Lung (tissue), 12 donors: Measurements from ENCODE around the gene APOBEC3G. TPM values are rescaled to one million over a fixed set of nuclear protein-coding genes. Genes with fewer than 3 reads are reported as not detected.

Experiments
- ATAC-seq: fragments of 200-7000 bp; cut with Tn5 transposase; one replicate; pipeline ENCODE4 v1.9.1; 2020; ENCODE audit warnings: moderate number of reproducible peaks; ENCODE audit not compliant: insufficient read depth, low FRiP score
- DNase-seq, 3 donors: peaks; one replicate each; pipeline ENCODE4 v3.0.0-alpha.2; 2013 to 2017
- H3K27ac ChIP-seq, 2 donors: one replicate each; pipeline ENCODE4 v1.5.1; 2013; ENCODE audit warnings: mild to moderate bottlenecking in 2 of 2, moderate library complexity in 2 of 2, control low read depth in 1 of 2, inconsistent platforms in 1 of 2, low read depth in 1 of 2, low read length in 1 of 2
- H3K27me3 ChIP-seq, 3 donors: one replicate each; pipeline ENCODE4 v1.5.1; 2013; ENCODE audit warnings: low read length in 2 of 3; ENCODE audit not compliant: control insufficient read depth in 3 of 3, insufficient read depth in 3 of 3
- H3K36me3 ChIP-seq, 4 donors: one replicate each; pipeline ENCODE4 v1.5.1; 2013; ENCODE audit warnings: low read length in 4 of 4, mild to moderate bottlenecking in 1 of 4, moderate library complexity in 1 of 4; ENCODE audit not compliant: control insufficient read depth in 4 of 4, insufficient read depth in 4 of 4
- H3K4me1 ChIP-seq, 5 donors: one replicate each; pipeline ENCODE4 v1.5.1; 2013; ENCODE audit warnings: low read length in 5 of 5, mild to moderate bottlenecking in 2 of 5, moderate library complexity in 1 of 5; ENCODE audit not compliant: control insufficient read depth in 5 of 5, insufficient read depth in 5 of 5
- H3K4me3 ChIP-seq: one replicate; pipeline ENCODE4 v1.5.1; 2013; ENCODE audit warnings: mild to moderate bottlenecking, control low read depth, moderate library complexity
- H3K9ac ChIP-seq, 2 donors: one replicate each; pipeline ENCODE4 v1.5.1; 2013; ENCODE audit warnings: low read length in 2 of 2, control low read depth in 1 of 2; ENCODE audit not compliant: insufficient read depth in 1 of 2
- H3K9me3 ChIP-seq, 4 donors: one replicate each; pipeline ENCODE4 v1.5.1; 2013; ENCODE audit warnings: low read length in 3 of 4, mild to moderate bottlenecking in 1 of 4, moderate library complexity in 1 of 4; ENCODE audit not compliant: control insufficient read depth in 4 of 4, insufficient read depth in 3 of 4
- CTCF ChIP-seq: IDR thresholded peaks from 2 replicates; pipeline ENCODE4 v1.5.1; 2012; ENCODE audit warnings: mild to moderate bottlenecking; ENCODE audit errors: control extremely low read depth, extremely low read depth
- WGBS, 2 donors: extraction: QIAGEN DNeasy Blood & Tissue Kit; methylation state at CpG; one replicate each; pipeline ENCODE4 v1.1.7; 2013; 5-methylcytosine and 5-hydroxymethylcytosine counted together
- polyA plus RNA-seq, 2 donors: library from polyadenylated mRNA; stranded (reverse); fragments of 200-250 nt; gene quantifications; one replicate each; pipeline ENCODE4 v1.2.1, GENCODE V29; 2013
- total RNA-seq, 2 donors: library from RNA; depleted of rRNA in 1 of 2; stranded (reverse); fragments of >200 nt in 1 of 2; gene quantifications; one replicate each; pipeline ENCODE4 v1.2.1, GENCODE V29; 2014 to 2021
- donor health status: control.
- donor health status: control.
- donor health status: Bipolar disorder and iron deficiency.
- donor health status: healthy.
- donor health status: DM: yes; HTN: yes; CAD: no.

The APOBEC3G gene
- total and polyA plus RNA-seq, 4 donors, result 6.5 to 15.5 (median 14.0) TPM

DNA sequence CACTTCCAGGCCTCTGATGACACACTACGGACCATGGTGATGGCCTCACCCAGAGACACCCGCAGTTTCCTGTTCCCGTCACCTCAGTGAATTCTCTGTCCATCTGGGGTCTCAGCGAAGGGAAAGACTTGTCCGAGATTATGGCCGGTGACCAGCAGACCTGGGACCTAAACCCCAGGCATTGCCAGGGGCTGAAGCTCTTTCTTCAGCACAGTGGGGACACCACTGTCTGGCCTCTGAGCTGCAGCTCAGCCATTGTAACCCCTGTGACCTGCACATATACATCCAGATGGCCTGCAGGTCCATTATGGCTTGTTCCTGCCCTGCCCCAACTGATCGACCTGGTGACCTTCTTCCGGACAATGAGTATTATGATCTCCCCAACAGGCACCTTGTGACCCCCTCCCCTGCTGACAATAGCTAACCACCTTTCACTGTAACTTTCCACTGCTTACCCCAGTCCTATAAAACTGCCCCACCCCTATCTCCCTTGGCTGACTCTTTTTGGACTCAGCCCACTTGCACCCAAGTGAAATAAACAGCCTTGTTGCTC lies 53.2 kb downstream of the APOBEC3G start:
- ATAC-seq, result no peak
- H3K27ac ChIP-seq, result no peak overlapping the region
- peaks cover 0 to 21% (median 0%) of the 10 kb centered on the region in 4 donors for H3K36me3 ChIP-seq
- no peak for DNase-seq
- no peak overlapping the region for H3K9ac ChIP-seq
- H3K27me3 ChIP-seq, result no peaks in the 10 kb centered on the region
- 82 to 89% methylated on average over 8 of the region's 8 CpGs for WGBS, 2 donors
- no peak for TF ChIP-seq CTCF
- H3K4me1 ChIP-seq, result peaks cover 0 to 8% (median 0%) of the 10 kb centered on the region in 5 donors
- no peak overlapping the region for H3K4me3 ChIP-seq
- peaks cover 0 to 4% (median 0%) of the 10 kb centered on the region in 4 donors for H3K9me3 ChIP-seq

- peak; percentile 39 to 44 (median 43) for DNase-seq
- H3K9ac ChIP-seq, result no peak overlapping the region
- peaks cover 0 to 21% (median 0%) of the 10 kb centered on the region in 4 donors for H3K36me3 ChIP-seq
- H3K9me3 ChIP-seq, result peaks cover 0 to 4% (median 0%) of the 10 kb centered on the region in 4 donors
- no peaks in the 10 kb centered on the region for H3K27me3 ChIP-seq
- 64 to 73% methylated on average over 24 of the region's 24 CpGs for WGBS, 2 donors
- ATAC-seq, result no peak
- H3K27ac ChIP-seq, result no peak overlapping the region
- TF ChIP-seq CTCF, result no peak
- H3K4me3 ChIP-seq, result no peak overlapping the region
- peaks cover 0 to 8% (median 0%) of the 10 kb centered on the region in 5 donors for H3K4me1 ChIP-seq
Observed at GRCh38 chr22:39130892-39131855, 54.1 kb downstream of the APOBEC3G start.

- H3K27ac ChIP-seq, result no peak overlapping the region
- DNase-seq (no peak), ATAC-seq (no peak)
- no peak for TF ChIP-seq CTCF
- peaks cover 0 to 4% (median 0%) of the 10 kb centered on the region in 4 donors for H3K9me3 ChIP-seq
- peaks cover 0 to 21% (median 0%) of the 10 kb centered on the region in 4 donors for H3K36me3 ChIP-seq
- WGBS, 2 donors, result 86 to 89% methylated on average over 6 of the region's 6 CpGs
- H3K9ac ChIP-seq, result no peak overlapping the region
- H3K27me3 ChIP-seq, result no peaks in the 10 kb centered on the region
- H3K4me3 ChIP-seq, result no peak overlapping the region
- H3K4me1 ChIP-seq, result peaks cover 0 to 8% (median 0%) of the 10 kb centered on the region in 5 donors
Observed at GRCh38 chr22:39132281-39132680, 55.2 kb downstream of the APOBEC3G start.
